Muscle of back (tissue), 11 donors: ENCODE data around the gene LONP1. TPM values are rescaled to one million over a fixed set of nuclear protein-coding genes. Genes with fewer than 3 reads are reported as not detected.
A peak's percentile ranks its signal among the peaks of the same experiment; 100 is the strongest.
"Not testable (repeated sequence)": the region's sequence is repeated elsewhere in the genome, so short reads cannot be mapped to it uniquely, and the experiment has no call there.

Source experiments
- DNase-seq, 3 donors: peaks; one replicate each; pipeline versions ENCODE4 v3.0.0 to v3.0.0-alpha.2; 2013
- polyA plus RNA-seq, 10 donors: library from polyadenylated mRNA; unstranded; fragments of 120-200 nt; gene quantifications; one replicate each; pipeline ENCODE4 v1.2.1, GENCODE V29; 2013; ENCODE audit not compliant: insufficient read length in 10 of 10

The LONP1 gene
- polyA plus RNA-seq, 10 donors = 41.6 to 58.6 (median 46.8) TPM

- DNase-seq = no peak
These were observed 2.6 kb downstream of the LONP1 start for GRCh38 chr19:5717215-5717935.

GRCh38 chr19:5714816-5715215 lies 5.1 kb downstream of the LONP1 start:
- no peak for DNase-seq

GRCh38 chr19:5713228-5713627 lies 6.7 kb downstream of the LONP1 start:
- DNase-seq = no peak

GRCh38 chr19:5711713-5712161 lies 8.2 kb downstream of the LONP1 start:
- no peak for DNase-seq

GRCh38 chr19:5711025-5711424 lies 8.9 kb downstream of the LONP1 start:
- no peak for DNase-seq

- DNase-seq = no peak
These were observed 12.1 kb downstream of the LONP1 start for GRCh38 chr19:5707576-5708575.

- no peak for DNase-seq
These were observed 12.9 kb downstream of the LONP1 start for GRCh38 chr19:5706876-5707573.

- DNase-seq = no peak
These were observed 14.4 kb downstream of the LONP1 start for GRCh38 chr19:5705552-5705951.

GRCh38 chr19:5703819-5704818 lies 15.8 kb downstream of the LONP1 start:
- no peak for DNase-seq

GRCh38 chr19:5702053-5702410 lies 17.9 kb downstream of the LONP1 start:
- DNase-seq = not testable (repeated sequence)

- DNase-seq = no peak
These were observed 19.4 kb downstream of the LONP1 start for GRCh38 chr19:5700455-5701092.

- DNase-seq = no peak
These were observed 21.1 kb downstream of the LONP1 start for GRCh38 chr19:5698635-5699422.

- no peak for DNase-seq
These were observed 21.9 kb downstream of the LONP1 start for GRCh38 chr19:5697890-5698634.

- peak in 1 of 3 donors; percentile 7 for DNase-seq
These were observed 22.7 kb downstream of the LONP1 start for GRCh38 chr19:5697022-5697889.

GRCh38 chr19:5696196-5697021 lies 23.5 kb downstream of the LONP1 start:
- no peak for DNase-seq

GRCh38 chr19:5695649-5696195 lies 24.2 kb downstream of the LONP1 start:
- peak in 1 of 3 donors; percentile 29 for DNase-seq
